ENCODE data around the gene MACROH2A1.

MACROH2A1 gene

DNA sequence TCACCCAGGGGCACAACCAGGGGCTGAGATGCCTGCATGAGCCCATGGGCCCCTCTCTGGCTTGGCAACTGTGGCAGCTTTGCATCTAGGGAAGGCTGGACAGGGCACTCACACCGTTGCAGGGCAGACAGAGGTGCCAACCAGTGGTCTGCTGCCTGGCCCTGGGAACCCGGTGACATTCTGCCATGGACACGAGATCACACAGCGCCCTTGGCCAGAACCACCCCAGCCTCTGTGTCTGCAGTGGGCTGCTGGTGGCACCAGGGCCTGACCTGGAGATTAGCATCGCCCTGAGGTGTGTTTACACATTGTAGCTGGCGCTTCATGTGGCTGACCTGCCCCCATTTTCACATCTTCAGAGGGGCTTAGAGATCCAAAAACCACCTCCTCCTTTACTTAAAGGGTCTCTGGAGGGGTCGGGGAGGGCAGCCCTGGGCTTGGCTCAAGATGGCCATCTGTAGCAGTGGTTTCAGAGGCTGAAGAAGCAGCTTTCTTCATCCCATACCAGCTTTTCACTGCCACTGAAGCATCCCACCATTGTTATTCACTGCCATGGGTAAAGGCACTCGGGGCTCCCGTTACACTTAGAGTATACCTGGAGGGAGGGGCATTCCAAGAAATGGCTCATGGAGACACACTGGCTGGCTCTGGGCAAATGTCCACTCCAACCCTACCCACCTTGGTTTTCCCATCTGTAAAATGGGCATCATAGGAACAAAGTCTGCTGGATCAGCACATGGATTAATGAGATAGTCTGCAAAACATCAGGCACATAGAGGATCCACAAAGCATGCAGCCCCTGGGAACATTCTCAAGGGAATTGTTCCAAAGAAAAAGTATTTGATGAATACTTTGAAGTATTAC is 36.7 kb upstream of the MACROH2A1 start:
- no peak for DNase-seq

DNA sequence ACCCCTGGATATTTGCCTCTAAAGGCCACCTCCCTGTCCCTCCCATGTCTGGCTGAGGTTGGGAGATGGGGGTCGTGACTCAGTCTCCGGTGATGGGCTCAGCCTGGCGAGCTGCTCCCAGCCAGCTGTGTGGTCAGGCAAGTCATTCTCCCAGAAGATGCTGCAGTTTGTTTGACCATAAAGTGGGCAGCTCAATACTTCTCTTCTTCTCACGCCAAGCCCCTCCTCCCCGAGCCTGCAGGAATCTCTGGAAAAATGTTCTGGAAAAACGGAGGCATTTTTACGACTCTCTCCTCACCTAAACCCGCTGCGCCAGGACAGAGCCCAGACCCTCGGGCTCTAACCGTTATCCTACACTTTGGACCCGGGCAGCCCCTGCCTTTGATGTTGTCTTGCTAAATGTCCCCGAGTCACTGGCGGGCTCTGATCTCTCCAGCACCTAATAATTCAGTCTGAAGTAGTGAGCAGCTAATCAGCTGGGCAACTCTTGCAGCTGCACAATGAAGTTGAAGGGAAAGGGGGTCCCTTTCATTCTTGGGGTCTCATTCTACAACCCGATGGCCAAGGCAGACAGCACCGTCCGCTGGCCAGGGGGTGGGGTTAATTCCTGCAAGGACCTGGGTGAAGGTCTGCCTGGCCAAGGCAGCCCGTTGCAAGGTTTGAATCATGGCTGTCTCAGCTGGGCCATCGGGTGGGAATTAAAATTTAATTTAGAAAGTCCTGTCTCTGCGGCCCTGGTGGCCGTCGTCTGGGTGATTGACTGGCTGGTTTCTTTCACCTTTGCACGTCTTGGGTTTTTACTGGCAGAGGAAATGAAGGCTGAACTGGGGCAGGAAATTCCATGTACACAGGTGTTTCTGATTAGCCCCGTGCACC is 35.8 kb upstream of the MACROH2A1 start:
- DNase-seq, result no peak

DNA sequence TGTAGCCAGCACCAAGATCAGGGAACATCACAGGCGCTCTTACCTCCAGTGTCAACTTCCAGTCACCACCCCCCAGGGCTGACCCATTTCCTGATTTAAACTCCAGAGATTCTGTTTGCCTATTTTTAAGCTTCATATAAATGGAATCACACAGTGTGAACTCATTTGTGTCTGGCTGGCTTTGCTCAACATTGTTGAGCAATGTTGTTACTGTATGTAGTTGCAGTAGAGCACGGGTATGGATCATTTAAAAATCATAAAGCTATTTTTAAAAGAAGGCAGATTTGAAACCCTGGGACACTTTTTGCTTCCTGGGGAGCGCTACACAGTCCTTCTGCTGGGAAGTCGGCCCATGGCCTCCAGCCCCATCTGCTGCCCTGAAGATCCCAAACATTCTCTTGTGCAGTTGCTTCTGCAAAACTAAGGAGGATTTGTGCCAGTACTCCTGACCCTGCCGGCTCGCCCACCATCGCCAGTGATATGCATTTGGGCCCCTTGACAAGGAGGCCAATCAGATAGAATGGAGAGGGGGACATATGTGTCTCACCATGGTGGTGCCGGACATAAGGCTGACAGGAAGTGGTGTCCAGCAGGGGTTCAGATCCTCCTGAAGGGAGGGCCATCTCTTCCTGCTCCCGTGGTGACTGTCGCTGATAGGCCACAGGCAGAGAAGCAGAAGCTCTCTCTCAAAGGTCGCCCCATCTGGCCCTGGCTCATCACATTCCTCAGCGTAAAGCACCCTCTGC is 34.8 kb upstream of the MACROH2A1 start:
- DNase-seq, result no peak

DNA sequence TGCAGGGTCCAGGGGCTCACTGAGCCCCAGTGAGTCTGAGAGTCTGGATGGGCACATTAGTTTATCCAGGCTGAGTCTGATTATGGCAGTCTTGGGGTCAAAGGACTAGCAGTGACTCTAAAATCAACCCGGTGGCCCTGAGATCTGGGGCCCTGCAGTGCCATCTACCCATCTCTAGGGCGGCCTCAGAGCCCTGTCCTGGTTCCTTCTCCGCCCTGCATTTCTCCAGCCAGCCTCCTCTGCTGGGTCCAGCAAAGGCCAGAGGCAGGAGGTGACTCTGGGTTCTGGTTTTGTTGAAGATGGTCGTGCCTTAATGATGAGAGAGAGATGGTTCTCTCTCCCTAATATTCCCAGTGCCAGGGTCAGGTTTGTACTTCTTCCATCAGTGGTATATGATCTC is 33.1 kb upstream of the MACROH2A1 start:
- DNase-seq, result no peak

DNA sequence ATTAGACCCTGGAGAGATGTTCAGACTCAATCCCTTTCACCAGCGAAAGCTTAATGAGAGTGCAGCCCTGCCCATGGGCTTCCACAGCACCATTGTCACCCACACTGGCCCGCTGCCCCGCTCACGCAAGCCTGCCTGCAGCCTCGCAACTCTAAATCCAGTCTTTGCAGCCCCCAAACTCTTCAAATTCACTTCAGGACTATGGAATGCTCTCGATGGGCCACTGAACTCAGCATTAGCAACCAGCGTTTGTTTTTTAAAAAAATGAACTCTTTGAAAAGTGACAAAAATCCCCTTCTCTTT is 31.1 kb upstream of the MACROH2A1 start:
- no peak for DNase-seq

DNA sequence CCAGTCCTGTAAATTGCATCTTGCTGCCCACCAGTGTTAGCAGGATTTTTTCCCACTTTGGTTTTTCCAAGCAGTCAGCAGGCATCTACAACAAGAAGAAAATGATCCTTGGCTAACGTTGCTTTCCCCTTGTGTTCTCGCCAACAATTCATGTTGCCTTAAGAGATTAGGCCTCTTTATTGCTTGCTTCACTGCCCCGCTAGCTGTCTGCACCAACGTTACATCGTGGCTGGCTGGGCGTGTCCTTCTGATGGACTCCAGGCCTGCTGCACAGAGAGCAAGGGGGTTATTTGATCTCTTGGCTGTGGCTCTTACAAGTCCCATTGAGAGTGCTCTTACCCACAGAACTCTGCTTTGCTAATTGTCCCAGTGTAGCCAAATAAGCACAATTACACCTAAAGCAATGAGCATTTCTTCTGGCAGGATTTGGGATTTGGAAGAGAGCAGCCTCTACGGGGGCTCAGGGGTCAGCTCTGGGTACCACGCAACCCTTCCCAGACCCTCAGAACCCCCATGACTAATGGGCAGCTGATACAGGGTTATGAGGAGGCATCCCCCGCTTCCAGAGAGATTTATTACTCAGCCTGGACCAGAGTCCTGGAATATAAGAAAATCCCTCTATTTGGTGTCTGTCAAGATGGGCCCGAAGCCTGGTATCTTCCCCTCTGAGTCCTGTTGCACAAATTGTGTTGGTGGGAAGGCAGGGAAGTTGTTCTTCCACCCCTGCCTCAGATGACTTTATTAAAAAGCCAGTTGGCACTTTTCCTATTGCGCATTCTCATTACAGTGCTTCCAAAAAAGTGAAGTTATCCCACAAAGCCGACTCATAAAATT is 30.5 kb upstream of the MACROH2A1 start:
- DNase-seq, result no peak

DNA sequence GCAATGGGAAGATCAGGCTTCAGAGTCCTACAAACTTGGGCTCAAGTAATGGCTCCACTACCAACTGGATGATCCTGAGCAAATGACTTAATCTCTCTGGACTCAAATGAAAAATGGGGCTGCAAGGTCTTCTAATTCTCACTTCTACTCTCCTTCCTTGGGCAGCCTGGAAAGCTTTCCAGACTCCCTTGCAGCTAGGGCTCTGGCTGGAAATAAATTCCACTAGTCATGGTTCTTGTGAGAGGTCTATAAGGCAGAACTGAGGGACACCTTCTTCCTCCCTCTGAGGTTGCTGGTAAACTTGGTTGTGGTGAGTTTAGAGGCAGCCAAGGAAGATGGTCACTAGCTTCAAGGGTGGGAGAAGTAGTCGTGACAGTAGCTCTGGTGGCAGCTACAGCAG is 29.6 kb upstream of the MACROH2A1 start:
- no peak for DNase-seq

DNA sequence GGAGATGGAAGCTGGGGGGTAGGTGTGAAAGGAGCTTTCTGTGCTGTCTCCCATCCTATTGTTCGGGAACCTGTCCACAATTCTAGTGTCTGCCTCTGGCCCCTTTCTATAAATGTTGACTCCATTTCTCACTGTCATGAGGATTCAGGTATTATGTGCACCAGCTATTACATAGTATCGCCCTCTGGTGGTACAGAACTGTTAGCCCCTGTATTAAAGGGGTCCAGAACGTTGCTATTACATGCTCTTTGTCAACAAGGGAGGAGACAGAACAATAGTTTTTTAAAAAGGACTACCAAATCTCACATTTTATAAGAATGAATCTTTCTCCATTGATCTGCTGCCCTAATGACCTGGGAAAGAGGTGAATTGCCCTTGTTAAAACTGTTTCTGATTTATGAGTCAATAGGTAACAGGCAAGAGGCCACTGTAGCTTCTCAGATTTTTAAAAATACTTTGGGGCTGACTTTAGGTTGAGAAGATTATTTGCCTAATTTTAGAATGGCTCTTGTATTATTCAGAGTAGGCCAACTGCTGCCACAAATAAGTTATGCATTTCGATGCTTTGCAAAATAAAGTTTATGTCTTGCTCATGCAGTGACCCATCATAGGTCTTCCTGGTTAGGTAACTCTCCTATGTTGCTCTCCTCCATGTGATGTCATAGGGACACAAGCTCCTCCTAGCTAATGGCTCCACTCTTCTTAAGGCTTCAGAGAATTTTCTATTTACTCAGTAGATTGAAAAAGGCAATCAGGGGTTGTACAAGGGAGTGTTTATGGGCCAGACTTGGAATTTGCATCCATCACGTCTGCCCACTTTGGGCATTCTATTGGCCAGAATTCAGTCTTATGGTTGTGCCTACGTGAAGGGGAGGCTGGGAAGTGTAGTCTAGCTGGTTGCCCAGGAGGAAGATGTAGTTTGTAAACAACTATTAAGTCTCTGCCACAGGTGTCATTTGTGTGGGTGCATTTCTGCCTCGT is 27.4 kb upstream of the MACROH2A1 start:
- peak; percentile 7 for DNase-seq

DNA sequence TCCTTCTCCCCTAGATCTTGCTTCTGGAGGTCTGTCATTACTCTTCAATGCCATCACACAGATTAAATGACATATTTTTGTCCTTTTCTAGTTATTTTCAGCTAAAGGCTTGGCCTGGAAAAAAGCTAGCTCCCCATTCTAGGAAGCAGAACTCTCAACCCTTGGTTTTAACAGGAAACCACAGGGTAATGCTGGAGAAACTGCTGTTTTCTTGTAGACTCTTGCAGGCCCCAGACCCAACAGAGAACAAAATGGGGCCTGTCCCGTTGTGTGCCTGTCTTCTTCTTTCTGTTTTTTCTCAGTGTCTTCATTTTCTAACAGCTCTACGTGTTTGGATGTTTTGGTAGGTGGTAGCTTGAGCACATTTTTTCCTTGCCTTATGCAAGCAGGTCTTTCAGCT is 26.6 kb upstream of the MACROH2A1 start:
- DNase-seq, result no peak

DNA sequence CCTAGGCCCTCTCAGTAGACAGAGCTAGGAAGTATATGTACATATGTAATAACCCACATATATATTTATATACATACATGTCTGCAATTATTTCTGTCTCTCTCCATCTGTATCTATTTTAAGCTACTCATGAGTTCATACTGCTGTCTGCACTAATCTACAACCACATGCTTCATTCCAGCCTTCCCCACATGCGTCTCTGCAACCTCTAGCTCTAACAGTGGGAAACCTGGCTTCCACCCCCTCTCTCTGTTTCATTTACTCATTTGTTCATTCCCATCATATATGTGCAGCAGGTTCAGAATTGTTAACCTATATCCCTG is 24.8 kb upstream of the MACROH2A1 start:
- no peak for DNase-seq

DNA sequence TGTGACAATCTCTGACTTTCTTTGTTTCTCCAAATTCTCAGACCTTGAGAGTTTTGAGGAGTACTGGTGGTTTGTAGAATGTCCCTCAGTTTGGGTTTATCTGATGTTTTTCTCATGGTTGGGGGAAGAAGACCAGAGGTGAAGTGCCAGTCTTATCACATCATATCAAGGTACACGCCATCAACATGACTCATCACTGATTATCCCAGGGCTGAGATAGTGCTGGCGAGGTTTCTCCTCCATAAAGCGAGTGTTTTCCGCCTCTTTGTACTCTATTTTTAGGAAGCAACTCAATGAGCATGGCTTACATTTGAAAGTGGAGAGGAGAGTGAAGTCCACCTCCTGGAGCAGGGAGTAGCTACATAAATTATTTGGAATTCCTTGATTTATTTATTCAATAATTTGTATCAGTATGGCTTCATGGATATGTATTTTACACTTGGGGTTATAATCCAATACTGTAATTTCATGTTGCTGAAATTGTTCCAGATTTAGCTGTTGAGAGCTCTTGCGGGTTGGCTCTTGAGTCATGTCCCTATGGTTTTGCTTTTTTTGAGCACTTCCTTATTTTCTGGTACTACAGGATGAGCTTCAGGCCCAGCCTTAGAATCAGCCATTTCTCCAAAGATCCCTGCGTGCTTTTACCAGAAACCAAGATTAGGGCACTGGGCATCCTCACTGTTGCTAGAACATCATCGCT is 24.3 kb upstream of the MACROH2A1 start:
- DNase-seq, result no peak

DNA sequence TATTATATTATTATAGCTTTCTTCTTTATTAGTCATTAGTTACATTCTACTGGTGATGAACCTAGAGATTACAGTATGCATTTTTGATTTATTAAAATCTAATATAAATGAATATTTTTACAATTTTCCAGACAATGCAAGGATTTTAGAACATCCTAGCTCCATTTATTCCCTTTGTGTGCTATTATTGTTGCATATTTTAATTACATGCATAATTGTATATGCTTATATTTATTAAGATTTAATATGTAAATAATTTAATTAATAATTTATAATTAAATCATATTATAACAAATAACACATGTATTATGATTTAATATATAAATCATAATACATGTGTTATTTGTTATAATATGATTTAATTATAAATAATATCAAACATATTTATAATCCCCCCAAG is 23.4 kb upstream of the MACROH2A1 start:
- no peak for DNase-seq

DNA sequence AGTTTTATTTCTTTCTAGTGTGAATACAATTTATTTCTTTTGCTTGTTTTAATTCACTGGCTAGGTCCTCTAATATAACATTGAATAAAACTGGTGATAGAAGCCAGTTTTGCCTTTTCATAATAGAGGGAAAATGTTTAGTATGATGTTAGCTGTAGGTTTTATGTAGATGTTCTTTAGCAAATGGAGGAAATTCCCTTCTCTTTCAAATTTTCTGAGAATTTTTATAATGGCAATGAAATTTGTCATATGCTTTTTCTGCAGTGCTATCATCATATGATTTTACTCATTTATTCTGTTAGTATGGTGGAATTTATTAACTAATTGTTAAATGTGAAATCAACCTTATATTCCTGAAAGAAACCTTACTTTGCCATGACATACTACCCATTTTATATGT is 18.1 kb upstream of the MACROH2A1 start:
- DNase-seq, result no peak

DNA sequence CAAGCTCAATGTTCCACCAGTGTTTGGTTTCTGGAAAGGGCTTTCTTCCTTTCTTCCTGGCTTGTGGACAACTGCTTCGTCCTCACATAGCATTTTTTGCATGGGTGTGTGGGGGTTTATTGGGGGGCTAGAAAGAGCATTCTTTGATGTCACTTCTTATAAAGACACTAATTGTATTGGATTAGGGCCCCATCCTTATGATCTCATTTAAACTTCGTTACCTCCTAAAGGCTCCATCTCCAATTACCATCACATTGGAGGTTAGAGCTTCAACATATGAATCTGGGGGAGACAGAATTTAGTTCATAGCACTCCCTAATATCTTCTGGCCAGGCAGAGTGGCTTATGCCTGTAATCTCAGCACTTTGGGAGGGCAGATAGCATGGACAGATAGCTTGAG is 6.1 kb upstream of the MACROH2A1 start:
- DNase-seq, result no peak

DNA sequence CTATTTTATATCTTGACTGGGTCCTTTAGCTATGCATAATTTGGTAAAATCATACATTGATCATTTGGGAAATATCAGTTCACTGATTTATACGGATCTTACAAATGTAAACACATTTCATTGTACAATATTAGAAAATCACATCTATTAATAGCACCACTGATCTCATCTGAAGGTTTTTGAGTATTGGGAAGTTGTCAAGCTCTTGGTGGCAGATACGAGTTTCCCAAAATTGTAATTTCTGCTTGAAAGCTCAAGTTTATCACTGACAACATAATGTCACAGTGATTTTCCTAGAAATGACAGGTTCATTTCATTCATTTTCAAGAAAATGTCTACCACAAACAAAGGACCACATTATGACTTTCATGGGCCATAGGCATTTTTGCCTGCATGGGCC is 3.0 kb upstream of the MACROH2A1 start:
- DNase-seq, result no peak

DNA sequence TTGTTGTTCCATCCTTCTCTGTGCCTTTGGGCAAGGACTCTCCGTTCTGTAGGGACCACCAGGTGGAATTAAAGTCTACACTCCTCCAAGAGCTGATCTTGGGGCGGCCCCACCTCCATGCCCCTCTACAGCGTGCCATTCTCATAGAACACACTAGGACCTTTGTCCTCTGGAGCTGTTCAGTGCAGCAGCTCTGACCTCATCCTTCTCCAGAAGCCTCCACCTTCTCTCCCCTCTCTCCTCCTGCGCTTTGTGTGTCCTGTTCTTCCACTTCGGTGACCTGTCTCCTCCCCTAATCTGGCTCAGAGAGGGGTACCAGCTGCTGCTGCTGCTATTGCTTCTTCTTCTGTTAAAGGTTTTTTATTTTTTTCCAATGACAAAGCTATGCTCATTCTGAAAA is 1.8 kb upstream of the MACROH2A1 start:
- DNase-seq, result no peak

DNA sequence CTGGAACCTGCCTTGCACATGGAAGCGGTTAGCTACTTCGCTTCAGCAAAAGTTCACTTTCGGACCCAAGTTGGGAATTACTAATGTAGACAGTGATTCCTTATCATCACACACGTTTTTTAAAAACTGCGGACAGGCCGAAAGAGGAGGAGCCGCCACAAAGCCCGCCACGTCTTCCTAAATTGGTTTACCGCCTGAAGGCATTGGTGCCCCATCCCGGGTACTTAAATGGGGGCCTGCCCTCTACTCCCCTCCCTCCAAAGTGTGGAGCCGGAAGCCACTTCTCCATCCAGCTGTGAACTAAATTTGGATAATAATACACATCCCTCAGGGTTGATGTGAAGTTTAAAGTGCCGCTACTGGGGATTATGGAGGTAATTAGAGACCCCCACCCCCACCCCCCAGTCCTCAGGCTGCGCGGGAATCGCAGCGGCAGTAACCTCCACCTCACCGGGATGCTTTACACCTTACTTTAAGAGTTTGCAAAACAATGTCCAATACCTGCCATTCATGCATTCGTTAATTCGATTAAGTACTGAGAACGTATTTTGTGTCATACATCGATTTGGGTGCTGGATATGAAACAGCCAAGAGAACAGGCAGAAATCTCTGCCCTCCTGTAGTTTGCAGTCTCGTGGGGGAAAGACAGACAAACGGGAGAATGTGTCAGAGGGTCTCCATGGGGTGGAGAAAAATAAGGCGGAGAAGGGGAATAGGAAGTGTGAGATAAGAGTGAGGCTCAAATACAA is 937 bp upstream of the MACROH2A1 start:
- DNase-seq, result no peak

DNA sequence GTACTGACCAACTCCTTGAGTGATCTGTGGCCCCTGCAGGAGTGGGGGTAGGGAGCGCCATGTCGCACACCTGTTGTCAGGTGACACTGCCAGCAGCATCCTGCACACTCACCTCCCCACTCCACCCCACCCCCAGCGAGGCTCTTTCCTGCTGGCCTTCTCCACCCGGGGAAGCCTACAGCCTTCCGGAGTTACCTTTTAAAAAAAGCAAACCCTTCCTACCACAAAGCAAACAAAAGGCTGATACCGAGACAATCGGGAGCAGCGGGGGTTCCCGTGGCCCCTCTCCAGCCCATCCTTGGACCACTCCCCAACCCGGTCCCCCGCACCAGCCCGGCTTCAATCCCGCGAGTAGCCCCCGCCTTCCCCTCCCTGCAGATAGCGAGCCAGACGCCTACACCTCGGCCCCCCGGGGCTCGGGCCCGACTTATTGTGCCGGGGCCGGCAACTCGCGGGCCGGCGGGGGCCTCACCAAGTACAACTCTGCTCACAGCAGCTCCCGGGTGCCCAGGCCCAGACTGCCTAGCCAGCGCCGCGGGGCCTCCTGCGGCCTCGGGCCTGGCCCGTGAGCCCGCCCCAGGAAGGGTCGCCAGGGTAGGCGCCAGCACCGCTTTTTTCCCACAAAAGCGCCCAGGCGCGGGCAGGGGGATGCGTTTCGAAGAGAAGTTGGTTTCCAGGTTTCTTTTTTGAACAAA is 724 bp downstream of the MACROH2A1 start:
- DNase-seq, result no peak

DNA sequence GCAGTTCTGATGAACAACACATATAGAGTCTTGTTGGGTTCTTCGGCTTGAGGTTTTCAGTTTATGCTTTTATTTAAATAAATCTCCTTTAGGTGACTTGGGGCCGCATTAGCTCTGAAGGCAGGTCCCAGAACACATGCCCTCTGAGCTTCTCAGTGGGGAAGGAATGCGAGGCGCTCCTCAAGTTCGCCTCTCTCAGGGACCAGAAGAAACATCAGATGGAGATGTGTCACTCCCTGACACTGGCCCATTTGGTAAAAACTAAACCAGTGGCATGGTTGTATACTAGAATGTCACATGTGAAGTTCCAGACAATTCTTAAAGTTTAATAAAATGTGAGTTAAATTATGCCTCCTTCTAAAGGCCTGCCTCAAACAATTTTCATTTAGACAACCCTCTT is 1.9 kb downstream of the MACROH2A1 start:
- no peak for DNase-seq
